Fibroblast of lung (primary cell): ENCODE data around the gene TOX2.

ENCODE experiments used
- EZH2 ChIP-seq: IDR thresholded peaks from 2 replicates; pipeline ENCODE4 v1.5.1; 2012; ENCODE audit warnings: low read length, control low read depth, mild to moderate bottlenecking; ENCODE audit errors: missing control alignments
- TF ChIP-seq, protein P1 (sequence below), 2 donors: IDR thresholded peaks in 1 of 2; conservative IDR thresholded peaks in 1 of 2; 1 replicate in 1 of 2; 2 replicates in 1 of 2; pipeline ENCODE4 v1.5.1; 2011 to 2012; ENCODE audit warnings: low read length in 2 of 2, control low read depth in 1 of 2, inconsistent platforms in 1 of 2, low read depth in 1 of 2, mild to moderate bottlenecking in 1 of 2

DNA sequence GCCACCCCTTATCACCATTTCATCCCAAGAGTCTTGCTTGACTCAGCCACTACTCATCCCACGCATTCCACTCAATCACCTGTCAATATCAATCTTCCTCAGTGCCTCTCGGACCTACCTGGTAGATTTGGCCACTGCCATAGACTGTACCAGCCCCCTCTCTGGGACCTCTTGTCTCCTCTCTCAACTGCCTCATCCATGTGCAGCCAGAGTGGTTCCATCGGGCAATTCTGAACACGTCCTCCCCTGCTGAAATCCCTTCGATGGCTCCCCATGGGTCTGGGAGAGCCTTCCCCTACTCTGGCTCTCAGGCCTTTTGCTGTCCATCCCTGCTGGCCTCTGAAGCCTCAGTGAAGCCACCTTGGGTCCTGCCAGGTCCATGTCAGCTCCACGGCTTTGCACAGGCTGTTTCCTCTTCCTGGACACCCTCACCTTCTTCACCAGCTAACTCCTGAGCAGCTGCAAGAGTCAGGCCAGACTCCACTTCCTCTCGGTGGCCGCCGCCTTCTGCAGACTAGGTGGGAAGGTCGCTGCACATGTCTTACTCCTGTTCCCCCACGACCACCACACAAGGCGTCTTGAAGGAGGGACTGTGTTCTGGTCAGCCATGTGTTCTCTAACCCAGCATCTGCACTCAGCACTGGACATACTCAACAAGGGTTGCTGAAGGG is 120.4 kb downstream of the TOX2 start:
- TF ChIP-seq, protein P1, sequence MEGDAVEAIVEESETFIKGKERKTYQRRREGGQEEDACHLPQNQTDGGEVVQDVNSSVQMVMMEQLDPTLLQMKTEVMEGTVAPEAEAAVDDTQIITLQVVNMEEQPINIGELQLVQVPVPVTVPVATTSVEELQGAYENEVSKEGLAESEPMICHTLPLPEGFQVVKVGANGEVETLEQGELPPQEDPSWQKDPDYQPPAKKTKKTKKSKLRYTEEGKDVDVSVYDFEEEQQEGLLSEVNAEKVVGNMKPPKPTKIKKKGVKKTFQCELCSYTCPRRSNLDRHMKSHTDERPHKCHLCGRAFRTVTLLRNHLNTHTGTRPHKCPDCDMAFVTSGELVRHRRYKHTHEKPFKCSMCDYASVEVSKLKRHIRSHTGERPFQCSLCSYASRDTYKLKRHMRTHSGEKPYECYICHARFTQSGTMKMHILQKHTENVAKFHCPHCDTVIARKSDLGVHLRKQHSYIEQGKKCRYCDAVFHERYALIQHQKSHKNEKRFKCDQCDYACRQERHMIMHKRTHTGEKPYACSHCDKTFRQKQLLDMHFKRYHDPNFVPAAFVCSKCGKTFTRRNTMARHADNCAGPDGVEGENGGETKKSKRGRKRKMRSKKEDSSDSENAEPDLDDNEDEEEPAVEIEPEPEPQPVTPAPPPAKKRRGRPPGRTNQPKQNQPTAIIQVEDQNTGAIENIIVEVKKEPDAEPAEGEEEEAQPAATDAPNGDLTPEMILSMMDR (conservative IDR thresholded peaks at IDR 0.05 in 1 of 2, IDR thresholded peaks at IDR 0.05 in 1 of 2; ENCODE audit: low read depth in 1 of 2, low read length in 2 of 2): no peak
- TF ChIP-seq EZH2: no peak
